Lower lobe of right lung (tissue), 2 donors: ENCODE measurements around the gene CTSD. TPM values are rescaled to one million over a fixed set of nuclear protein-coding genes. Genes with fewer than 3 reads are reported as not detected.

Experiments
- ATAC-seq, 2 donors: fragments of 200-7000 bp; cut with Tn5 transposase; one replicate each; pipeline ENCODE4 v1.9.1; 2020 to 2022; ENCODE audit warnings: mild to moderate bottlenecking in 2 of 2, moderate library complexity in 2 of 2
- DNase-seq: peaks from one replicate; pipeline ENCODE4 v3.0.0-alpha.2; 2020
- H3K27ac ChIP-seq: fragments of 200-600 bp; one replicate; pipeline ENCODE4 v1.8.0; 2022
- H3K27me3 ChIP-seq: fragments of 200-600 bp; one replicate; pipeline ENCODE4 v1.8.0; 2022; ENCODE audit warnings: low read depth
- H3K36me3 ChIP-seq: fragments of 200-600 bp; one replicate; pipeline ENCODE4 v1.8.0; 2022; ENCODE audit warnings: mild to moderate bottlenecking
- H3K4me1 ChIP-seq: fragments of 200-600 bp; one replicate; pipeline ENCODE4 v1.8.0; 2022
- H3K4me3 ChIP-seq: fragments of 200-600 bp; one replicate; pipeline ENCODE4 v1.8.0; 2022; ENCODE audit warnings: mild to moderate bottlenecking
- H3K9me3 ChIP-seq: fragments of 200-600 bp; one replicate; pipeline ENCODE4 v1.8.0; 2022
- intact Hi-C: fragments of 100-400 bp; cut with DNase I; formaldehyde crosslinking; loops from one replicate; pipeline ENCODE4 v1.11.0; 2022
- total RNA-seq: library from RNA; stranded (reverse); fragmentation: NEBNext Ultra II Directional; extraction: Animal tissue kit (Norgen Biotek cat#: 25700); gene quantifications from one replicate; pipeline ENCODE4 v1.2.1, GENCODE V29; 2021
- TF ChIP-seq, protein P1 (sequence below): fragments of 200-600 bp; IDR thresholded peaks from one replicate; pipeline ENCODE4 v1.8.0; 2022; ENCODE audit warnings: antibody characterized with exemption, mild to moderate bottlenecking
- donor health status: DM: no; HTN: yes; CAD: no; lungs with severe emphysema.

The CTSD gene
- total RNA-seq, 1 donor from 2014 or later = 2,919 TPM

DNA sequence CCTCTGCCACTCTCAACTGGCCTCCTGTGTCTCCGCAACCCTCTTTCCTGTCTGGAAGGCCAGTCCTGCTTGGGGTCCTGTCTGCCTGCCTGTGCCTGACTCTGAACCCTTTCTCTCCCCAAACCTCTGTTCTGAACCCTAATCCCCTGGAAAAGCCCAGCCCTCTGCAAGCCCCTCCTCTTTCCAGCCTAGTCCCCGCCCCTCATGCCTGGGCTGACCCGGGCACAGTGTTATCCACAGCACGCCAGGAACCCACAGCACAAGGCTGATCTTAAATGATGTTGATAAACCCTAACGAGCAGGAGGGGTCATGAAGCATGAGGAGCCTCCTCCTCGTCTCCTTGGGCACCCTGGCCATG is 13.3 kb downstream of the CTSD start, which contains the start of gene IFITM10:
Gene IFITM10 (minus strand): TSS at position 115 of the 359 bp plus-strand sequence. CDS start 153 bp downstream, outside the sequence.
- Histone ChIP-seq H3K27me3 (peaks cover 22% of the 10 kb centered on the region), H3K4me3 (no peak within 1 kb of the TSS), H3K9me3 (no peaks in the 10 kb centered on the region), H3K36me3 (peaks cover 32% of the 10 kb centered on the region), H3K4me1 (peaks cover 28% of the 10 kb centered on the region), H3K27ac (no peak within 1 kb of the TSS)
- ATAC-seq = peak; percentile 14 to 27
- DNase-seq = no peak
- TF ChIP-seq, protein P1, sequence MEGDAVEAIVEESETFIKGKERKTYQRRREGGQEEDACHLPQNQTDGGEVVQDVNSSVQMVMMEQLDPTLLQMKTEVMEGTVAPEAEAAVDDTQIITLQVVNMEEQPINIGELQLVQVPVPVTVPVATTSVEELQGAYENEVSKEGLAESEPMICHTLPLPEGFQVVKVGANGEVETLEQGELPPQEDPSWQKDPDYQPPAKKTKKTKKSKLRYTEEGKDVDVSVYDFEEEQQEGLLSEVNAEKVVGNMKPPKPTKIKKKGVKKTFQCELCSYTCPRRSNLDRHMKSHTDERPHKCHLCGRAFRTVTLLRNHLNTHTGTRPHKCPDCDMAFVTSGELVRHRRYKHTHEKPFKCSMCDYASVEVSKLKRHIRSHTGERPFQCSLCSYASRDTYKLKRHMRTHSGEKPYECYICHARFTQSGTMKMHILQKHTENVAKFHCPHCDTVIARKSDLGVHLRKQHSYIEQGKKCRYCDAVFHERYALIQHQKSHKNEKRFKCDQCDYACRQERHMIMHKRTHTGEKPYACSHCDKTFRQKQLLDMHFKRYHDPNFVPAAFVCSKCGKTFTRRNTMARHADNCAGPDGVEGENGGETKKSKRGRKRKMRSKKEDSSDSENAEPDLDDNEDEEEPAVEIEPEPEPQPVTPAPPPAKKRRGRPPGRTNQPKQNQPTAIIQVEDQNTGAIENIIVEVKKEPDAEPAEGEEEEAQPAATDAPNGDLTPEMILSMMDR = no peak
- intact Hi-C loops = no loop called here

DNA sequence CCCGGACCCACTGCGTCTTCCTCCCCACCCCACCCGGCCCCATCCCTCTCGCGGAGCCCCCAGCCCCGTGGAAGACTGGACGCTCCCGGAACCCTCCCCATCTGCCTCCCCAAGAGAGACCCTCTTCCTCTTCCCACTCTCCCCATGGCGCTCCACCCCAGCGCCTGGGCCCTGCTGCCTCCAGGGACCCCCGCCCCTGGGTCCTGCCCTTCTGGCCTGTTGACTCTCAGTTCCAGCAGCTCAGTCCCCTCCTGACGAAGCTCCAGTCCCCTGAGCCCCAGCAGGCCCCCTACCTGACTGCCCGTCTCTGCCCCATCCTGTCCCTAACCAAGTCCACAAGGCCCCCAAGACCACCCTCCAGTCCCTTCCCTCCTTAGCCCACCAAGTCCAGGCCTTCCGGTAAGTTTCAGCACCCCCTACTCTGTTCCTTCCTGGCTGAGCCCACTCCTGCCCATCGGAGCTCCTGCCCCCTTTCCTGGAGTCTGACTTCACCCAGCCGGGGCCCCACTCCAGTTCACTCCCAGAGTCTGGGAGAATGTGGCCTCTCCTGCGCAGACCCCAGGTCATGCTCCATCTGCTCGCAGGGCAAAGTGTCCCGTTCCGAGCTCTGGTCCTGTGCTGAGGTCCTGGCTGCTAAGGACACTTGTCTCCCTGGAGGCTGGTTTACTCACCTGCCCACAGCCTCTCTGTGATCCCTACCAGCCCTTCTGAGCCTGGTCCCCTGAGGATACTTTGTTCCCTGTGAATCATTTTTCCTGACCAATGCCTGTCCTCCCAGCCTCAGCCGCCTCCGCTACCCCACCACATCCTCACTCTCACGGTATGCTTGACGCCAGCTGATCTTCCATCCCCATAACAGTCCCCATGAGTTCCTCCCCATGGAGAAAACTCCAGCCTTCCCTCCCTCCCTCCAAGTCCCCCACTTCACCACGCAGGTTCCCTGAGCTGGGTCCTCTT is 14.1 kb downstream of the CTSD start:
- ATAC-seq (no peak), DNase-seq (peak; percentile 43)

DNA sequence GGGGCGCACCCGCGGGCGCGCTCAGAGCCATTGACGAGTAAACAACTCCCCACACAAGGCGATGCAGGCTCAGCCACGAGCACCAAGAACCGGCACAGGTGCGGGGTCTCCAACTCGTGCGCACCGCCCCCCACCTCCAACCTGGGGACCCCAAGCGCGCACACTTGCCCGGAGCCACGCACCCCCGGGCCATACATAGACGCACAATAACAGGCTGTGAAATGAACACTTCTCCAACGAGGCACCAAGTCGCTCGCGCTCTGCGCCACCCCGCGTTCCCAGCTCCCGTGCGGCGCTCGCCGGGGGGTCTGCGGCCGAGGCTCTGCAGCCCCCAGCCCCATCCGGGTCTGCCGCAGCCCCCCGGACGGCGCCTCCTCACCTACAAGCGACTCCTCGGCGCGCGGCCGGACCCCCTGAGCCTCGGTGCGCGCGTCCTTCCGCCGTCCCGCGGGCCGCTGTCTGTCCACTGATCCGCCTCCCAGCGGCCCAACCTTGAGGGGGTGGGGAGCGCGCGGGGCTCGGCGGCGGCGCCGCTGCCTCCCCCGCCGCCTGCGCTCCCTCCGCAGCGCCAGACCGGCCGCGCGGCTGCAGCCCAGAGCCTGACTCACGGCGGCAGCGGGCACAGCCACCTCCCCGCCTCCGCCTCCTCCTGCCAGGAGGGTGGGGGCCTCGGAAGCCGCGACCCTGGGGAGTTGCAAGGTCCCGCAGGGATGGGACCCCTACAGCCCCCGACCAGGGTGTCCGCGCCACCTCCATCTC is 14.9 kb downstream of the CTSD start:
- H3K4me3 ChIP-seq = peak overlapping the region; percentile 30
- H3K36me3 ChIP-seq = peaks cover 19% of the 10 kb centered on the region
- H3K9me3 ChIP-seq = no peaks in the 10 kb centered on the region
- H3K27ac ChIP-seq = no peak overlapping the region
- peak in 1 of 2 donors; percentile 18 for ATAC-seq
- H3K27me3 ChIP-seq = peaks cover 22% of the 10 kb centered on the region
- H3K4me1 ChIP-seq = peaks cover 21% of the 10 kb centered on the region
- TF ChIP-seq, protein P1 = no peak
- intact Hi-C loops = no loop called here
- peak; percentile 55 for DNase-seq

More for the DNA sequence above, 14.1 kb downstream of the CTSD start:
- Histone ChIP-seq H3K36me3 (peaks cover 24% of the 10 kb centered on the region), H3K9me3 (no peaks in the 10 kb centered on the region), H3K4me3 (peak overlapping the region; percentile 30), H3K27ac (no peak overlapping the region), H3K4me1 (peaks cover 21% of the 10 kb centered on the region), H3K27me3 (peaks cover 22% of the 10 kb centered on the region)
- TF ChIP-seq, protein P1 = no peak
- intact Hi-C loops = no loop called here

DNA sequence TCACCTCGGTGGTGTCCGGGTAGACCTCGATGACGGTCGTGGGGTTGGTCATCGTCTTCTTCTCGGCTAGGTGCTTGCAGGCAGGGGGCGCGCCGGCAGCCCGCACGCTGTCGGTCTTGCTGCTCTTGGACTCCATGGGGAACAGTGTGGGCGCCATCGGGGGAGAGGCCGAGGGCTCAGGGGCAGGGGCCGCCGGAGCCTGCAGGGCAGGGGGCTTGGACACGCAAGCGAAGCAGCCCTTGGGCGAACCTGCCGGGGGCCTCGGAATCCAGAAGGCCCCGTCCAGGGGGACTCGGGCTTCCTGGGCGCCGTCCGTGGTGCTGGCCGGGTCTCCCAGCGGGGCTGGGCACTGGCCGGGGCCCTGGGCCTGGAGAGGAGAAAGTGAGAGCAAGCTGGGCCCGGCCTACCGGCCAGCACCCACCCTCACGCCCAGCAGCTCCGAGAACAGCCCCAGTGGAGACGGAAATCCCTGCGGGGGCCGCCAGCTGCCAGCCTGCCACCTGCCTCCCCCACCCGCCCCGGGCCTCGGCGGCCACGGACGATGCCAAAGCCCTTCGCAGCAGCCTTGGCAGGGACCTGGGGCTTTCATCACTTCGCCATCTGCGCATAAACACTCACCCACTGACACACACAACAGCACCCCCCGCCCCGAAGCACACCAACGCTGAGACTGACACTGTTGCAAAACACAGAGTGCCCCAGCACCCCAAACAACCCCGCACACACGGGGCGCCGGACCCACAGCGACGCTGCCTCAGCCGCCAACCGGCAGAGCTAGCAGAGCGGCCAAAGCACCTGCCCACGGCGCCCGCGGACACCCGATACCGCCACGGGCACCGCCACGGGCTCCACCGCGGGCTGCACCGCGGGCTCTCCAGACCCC is 15.7 kb downstream of the CTSD start:
- Histone ChIP-seq H3K27me3 (peaks cover 22% of the 10 kb centered on the region), H3K27ac (no peak overlapping the region), H3K9me3 (no peaks in the 10 kb centered on the region), H3K4me3 (peak overlapping the region; percentile 30), H3K4me1 (peaks cover 21% of the 10 kb centered on the region), H3K36me3 (peaks cover 11% of the 10 kb centered on the region)
- DNase-seq (no peak), ATAC-seq (no peak)
- intact Hi-C loops = no loop called here
- TF ChIP-seq, protein P1 = no peak
